HepG2 (cell line): ENCODE results near the gene CDK2. TPM values are rescaled to one million over a fixed set of nuclear protein-coding genes. Genes with fewer than 3 reads are reported as not detected.
"Not testable (repeated sequence)": the region's sequence is repeated elsewhere in the genome, so short reads cannot be mapped to it uniquely, and the experiment has no call there.

Experiments
- ATAC-seq: fragments of 200-7000 bp; cut with Tn5 transposase; 3 replicates; pipeline ENCODE4 v1.9.1; 2020; ENCODE audit warnings: mild to moderate bottlenecking, moderate library complexity
- BruUV-seq: library from RNA; stranded (reverse); fragments of 400-500 nt; replicated peaks from 2 replicates; lab custom pipeline; 2021; lab: Mats Ljungman, UMichigan
- CTCF ChIA-PET: fragments of 300-600 bp; formaldehyde crosslinking; extraction: SDS; loops from one replicate; lab custom pipeline; 2021; ENCODE audit warnings: low total read pairs, inconsistent platforms, low intra/inter-chr PET ratio; lab: Yijun Ruan, JAX
- POLR2A ChIA-PET: fragments of 350-600 bp; sonication (Branson Sonifier 250); formaldehyde crosslinking; loops from one replicate; lab custom pipeline; 2020; ENCODE audit warnings: antibody characterized with exemption, inconsistent platforms; lab: Yijun Ruan, JAX
- DNase-seq: peaks from one replicate; pipeline ENCODE4 v3.0.0-alpha.2; 2015; ENCODE audit warnings: low spot score
- FAIRE-seq: peaks from 3 replicates; lab custom pipeline; 2011; peaks lifted over from hg19 to GRCh38; lab: Jason Lieb, UNC
- H2AFZ ChIP-seq: one replicate; pipeline ENCODE4 v1.6.1; 2011; ENCODE audit warnings: low read length, inconsistent platforms
- H3K27ac ChIP-seq: fragments of 300-600 bp; 3 replicates; pipeline ENCODE4 v1.8.0; 2011; ENCODE audit warnings: mixed run types, mild to moderate bottlenecking, mixed read lengths, low read length, inconsistent platforms; ENCODE audit not compliant: insufficient read depth; ENCODE audit errors: extremely low read length
- H3K27me3 ChIP-seq, 2 experiments: fragments of 200-600 bp in 1 of 2; 2 replicates in 1 of 2; 3 replicates in 1 of 2; pipeline versions ENCODE4 v1.6.0 to v1.8.0; 2011; ENCODE audit warnings: low read length in 2 of 2, mild to moderate bottlenecking in 2 of 2, moderate library complexity in 2 of 2, inconsistent platforms in 1 of 2; ENCODE audit not compliant: insufficient read depth in 2 of 2, control insufficient read depth in 1 of 2
- H3K36me3 ChIP-seq, 2 experiments: fragments of 200-600 bp in 1 of 2; replicated peaks in 1 of 2; 2 replicates in 1 of 2; 3 replicates in 1 of 2; pipeline versions ENCODE4 v1.5.1 to v1.8.0; 2011; ENCODE audit warnings: low read length in 2 of 2, inconsistent platforms in 1 of 2; ENCODE audit not compliant: insufficient read depth in 2 of 2, control insufficient read depth in 1 of 2
- H3K4me1 ChIP-seq: 2 replicates; pipeline ENCODE4 v1.5.1; 2012; ENCODE audit warnings: low read length, inconsistent platforms; ENCODE audit not compliant: insufficient read depth
- H3K4me2 ChIP-seq: 2 replicates; pipeline ENCODE4 v1.6.0; 2011; ENCODE audit warnings: low read depth, low read length, inconsistent platforms
- H3K4me3 ChIP-seq, 3 experiments: fragments of 200-600 bp in 1 of 3; sonication (generic), shearing (Covaris generic) in 1 of 3; replicated peaks in 1 of 3; 2 replicates each; pipeline ENCODE4 v1.5.1; 2011 to 2016; ENCODE audit warnings: low read length in 3 of 3, inconsistent platforms in 2 of 3, low read depth in 2 of 3, mild to moderate bottlenecking in 2 of 3, control low read depth in 1 of 3, mixed read lengths in 1 of 3; ENCODE audit not compliant: insufficient read depth in 1 of 3
- H3K79me2 ChIP-seq: one replicate; pipeline ENCODE4 v1.6.1; 2011; ENCODE audit warnings: low read length, inconsistent platforms; ENCODE audit not compliant: insufficient read depth
- H3K9ac ChIP-seq: 2 replicates; pipeline ENCODE4 v1.6.0; 2011; ENCODE audit warnings: mild to moderate bottlenecking, low read depth, low read length, inconsistent platforms; ENCODE audit not compliant: insufficient read depth
- H3K9me3 ChIP-seq: 2 replicates; pipeline ENCODE4 v1.5.1; 2012; ENCODE audit warnings: mild to moderate bottlenecking, low read length
- H4K20me1 ChIP-seq: 2 replicates; pipeline ENCODE4 v1.6.0; 2011; ENCODE audit warnings: inconsistent platforms, mild to moderate bottlenecking, low read length, moderate library complexity; ENCODE audit not compliant: insufficient read depth
- DR1 ChIP-seq: sonication (generic); formaldehyde crosslinking; IDR thresholded peaks from 2 replicates; pipeline ENCODE4 v1.8.0; 2021; ENCODE audit warnings: mild to moderate bottlenecking, missing genetic modification reagents, inconsistent platforms
- DRAP1 ChIP-seq: IDR thresholded peaks from 2 replicates; pipeline ENCODE4 v1.6.1; 2016; ENCODE audit warnings: missing genetic modification reagents, missing compliant biosample characterization
- FOXM1 ChIP-seq: sonication (generic); formaldehyde crosslinking; IDR thresholded peaks from 2 replicates; pipeline ENCODE4 v1.5.0; 2020; ENCODE audit warnings: missing genetic modification reagents
- HES4 ChIP-seq: sonication (generic); formaldehyde crosslinking; IDR thresholded peaks from 2 replicates; pipeline ENCODE4 v1.9.0; 2021; ENCODE audit warnings: mild to moderate bottlenecking, missing genetic modification reagents, borderline replicate concordance
- NFATC3 ChIP-seq: sonication (generic); formaldehyde crosslinking; IDR thresholded peaks from 2 replicates; pipeline ENCODE4 v1.5.1; 2020; ENCODE audit warnings: mild to moderate bottlenecking, missing genetic modification reagents
- NFYB ChIP-seq: sonication (generic); formaldehyde crosslinking; IDR thresholded peaks from 2 replicates; pipeline ENCODE4 v1.4.0; 2020; ENCODE audit warnings: missing genetic modification reagents
- NFYC ChIP-seq: IDR thresholded peaks from 2 replicates; pipeline ENCODE4 v1.6.1; 2016; ENCODE audit warnings: missing genetic modification reagents, missing compliant biosample characterization
- POLR2A ChIP-seq, 2 experiments: IDR thresholded peaks; 2 replicates each; pipeline ENCODE4 v1.6.1; 2011; ENCODE audit warnings: low read depth in 2 of 2, low read length in 2 of 2, mild to moderate bottlenecking in 1 of 2, moderate library complexity in 1 of 2; ENCODE audit not compliant: insufficient read depth in 1 of 2
- POLR2AphosphoS5 ChIP-seq: IDR thresholded peaks from 2 replicates; pipeline ENCODE4 v1.6.1; 2012; ENCODE audit warnings: low read depth, low read length
- POLR2G ChIP-seq: fragments of 200-400 bp; formaldehyde crosslinking; IDR thresholded peaks from 2 replicates; pipeline ENCODE4 v1.6.1; 2018; ENCODE audit warnings: mild to moderate bottlenecking, low read depth, low read length, moderate library complexity
- SNRNP70 ChIP-seq: fragments of 200-400 bp; formaldehyde crosslinking; IDR thresholded peaks from 2 replicates; pipeline ENCODE4 v1.6.1; 2017; ENCODE audit warnings: mild to moderate bottlenecking, low read depth, low read length, moderate library complexity
- SOX13 ChIP-seq, 3 experiments: fragments of 450-650 bp in 1 of 3; sonication (generic) in 1 of 3; formaldehyde crosslinking in 1 of 3; IDR thresholded peaks in 2 of 3; conservative IDR thresholded peaks in 1 of 3; 2 replicates each; pipeline versions ENCODE4 v1.5.0 to v1.6.1; 2016 to 2020; ENCODE audit warnings: antibody characterized with exemption in 1 of 3, mild to moderate bottlenecking in 1 of 3, missing compliant biosample characterization in 1 of 3, missing genetic modification reagents in 1 of 3, moderate library complexity in 1 of 3
- ZFP36L1 ChIP-seq: sonication (generic); formaldehyde crosslinking; IDR thresholded peaks from 2 replicates; pipeline ENCODE4 v1.8.0; 2022; ENCODE audit warnings: mild to moderate bottlenecking, missing genetic modification reagents, moderate library complexity
- ZMYM4 ChIP-seq: sonication (generic); formaldehyde crosslinking; IDR thresholded peaks from 2 replicates; pipeline ENCODE4 v1.8.1; 2023; ENCODE audit warnings: mild to moderate bottlenecking, missing genetic modification reagents
- ZNF639 ChIP-seq: conservative IDR thresholded peaks from 2 replicates; pipeline ENCODE4 v1.6.1; 2018; ENCODE audit warnings: missing genetic modification reagents
- ZNF678 ChIP-seq: sonication (generic); formaldehyde crosslinking; IDR thresholded peaks from 2 replicates; pipeline ENCODE4 v1.4.0; 2020; ENCODE audit warnings: mild to moderate bottlenecking, missing genetic modification reagents
- ZSCAN12 ChIP-seq: sonication (generic); formaldehyde crosslinking; IDR thresholded peaks from 2 replicates; pipeline ENCODE4 v1.9.0; 2021; ENCODE audit warnings: mild to moderate bottlenecking, missing genetic modification reagents
- ZSCAN21 ChIP-seq: sonication (generic); formaldehyde crosslinking; IDR thresholded peaks from 2 replicates; pipeline ENCODE4 v1.8.0; 2022; ENCODE audit warnings: mild to moderate bottlenecking, missing genetic modification reagents, moderate library complexity, borderline replicate concordance
- WGBS: methylation state at CpG from one replicate; pipeline ENCODE4 v1.1.6; 2017; ENCODE audit warnings: low lambda C conversion rate; 5-methylcytosine and 5-hydroxymethylcytosine counted together
- in situ Hi-C: cut with HindIII; loops from 2 replicates; pipeline ENCODE4 v1.10.0; 2017; ENCODE audit warnings: low pct_unique_long_range_greater_than_20kb; ENCODE audit not compliant: extremely low pct_ligation_motif_present
- intact Hi-C: fragments of 100-400 bp; cut with micrococcal nuclease; formaldehyde crosslinking; loops from one replicate; pipeline ENCODE4 v1.10.0; 2022; ENCODE audit not compliant: unreplicated experiment
- polyA plus RNA-seq, 8 experiments: library from polyadenylated mRNA; depleted of rRNA in 3 of 8; stranded (reverse) in 7 of 8; unstranded in 1 of 8; fragments of >200 nt; fragmentation: Illumina TruSeq in 4 of 8; extraction: Trizol in 4 of 8; gene quantifications; 2 replicates each; pipeline versions ENCODE4 v1.2.1 to v1.2.3, GENCODE V29; 2011 to 2016; ENCODE audit warnings: low read depth in 4 of 8, missing spikeins in 1 of 8, mixed read lengths in 1 of 8; ENCODE audit not compliant: insufficient read depth in 1 of 8
- total RNA-seq, 5 experiments: library from RNA; depleted of rRNA; stranded (reverse); fragments of >200 nt; fragmentation: Illumina TruSeq; extraction: Trizol; gene quantifications; 2 replicates each; pipeline ENCODE4 v1.2.3, GENCODE V29; 2016; ENCODE audit warnings: low read depth in 1 of 5

The CDK2 gene
- total and polyA plus RNA-seq, 2 of the 13 experiments (the other 11 are each of a cell fraction or from before 2014, with no cell fraction given): 47.5 to 52.6 TPM

GRCh38 chr12:55997535-55997859, 30.9 kb downstream of the CDK2 start (continued):
- no peak for TF ChIP-seq ZNF678 (CRISPR knock-in tag)
- TF ChIP-seq SNRNP70: no peak
- TF ChIP-seq ZSCAN12 (CRISPR knock-in tag): no peak
- TF ChIP-seq FOXM1 (CRISPR knock-in tag): no peak
- TF ChIP-seq NFATC3 (CRISPR knock-in tag): no peak
- TF ChIP-seq ZFP36L1 (CRISPR knock-in tag): 0 out of 2 replicates have a peak, but pooled peaks have one; percentile 13
- no peak for TF ChIP-seq ZNF639
- no peak for TF ChIP-seq HES4 (CRISPR knock-in tag)
- TF ChIP-seq ZSCAN21 (CRISPR knock-in tag): no peak
- TF ChIP-seq, all 625 proteins: peak for 17

DNA sequence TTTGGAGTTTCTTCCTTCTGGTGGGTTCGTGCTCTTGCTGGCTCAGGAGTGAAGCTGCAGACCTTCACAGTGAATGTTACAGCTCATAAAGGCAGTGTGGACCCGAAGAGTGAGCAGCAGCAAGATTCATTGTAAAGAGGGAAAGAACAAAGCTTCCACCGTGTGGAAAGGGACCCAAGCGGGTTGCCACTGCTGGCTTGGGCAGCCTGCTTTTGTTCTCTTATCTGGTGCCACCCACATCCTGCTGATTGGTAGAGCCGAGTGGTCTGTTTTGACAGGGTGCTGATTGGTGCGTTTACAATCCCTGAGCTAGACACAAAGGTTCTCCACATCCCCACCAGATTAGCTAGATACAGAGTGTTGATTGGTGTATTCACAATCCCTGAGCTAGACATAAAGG, 32.9 kb downstream of the CDK2 start:
- H3K4me2 ChIP-seq; H4K20me1 ChIP-seq; H3K27ac ChIP-seq; H3K9ac ChIP-seq; intact Hi-C loops; FAIRE-seq; ATAC-seq; H3K27me3 ChIP-seq; BruUV-seq; H2AFZ ChIP-seq; DNase-seq; H3K4me3 ChIP-seq; CTCF ChIA-PET; H3K9me3 ChIP-seq; TF ChIP-seq SOX13 (IDR thresholded peaks at IDR 0.05): not testable (repeated sequence)
- WGBS: 80% methylated on average over 5 of the region's 6 CpGs
- Histone ChIP-seq H3K79me2 (peaks cover 20% of the 10 kb centered on the region), H3K36me3 (peaks cover 11 to 21% of the 10 kb centered on the region in 2 experiments; a peak in 4 of 5 replicates), H3K4me1 (peaks cover 60% of the 10 kb centered on the region)
- in situ Hi-C loops: loop anchor here (5.0 kb wide), 1 partner anchor 33 kb away; no protein-coding TSS in a partner anchor
- TF ChIP-seq SOX13 (CRISPR knock-in tag; conservative IDR thresholded peaks at IDR 0.05 in 1 of 2, IDR thresholded peaks at IDR 0.05 in 1 of 2) (0 out of 4 replicates have a peak, but pooled peaks of 1 of the 2 experiments have one; percentile 6), DR1 (CRISPR knock-in tag) (peak; percentile 21; the same call in 1 of the 2 replicates), NFYC (CRISPR knock-in tag) (peak; percentile 72), POLR2AphosphoS5 (peak; percentile 34; the same call in 1 of the 2 replicates), DRAP1 (CRISPR knock-in tag) (peak; percentile 53; the same call in 1 of the 2 replicates), ZMYM4 (CRISPR knock-in tag) (peak; percentile 48; the same call in 1 of the 2 replicates), POLR2A (IDR thresholded peaks at IDR 0.05; ENCODE audit: insufficient read depth in 1 of 2, low read depth in 2 of 2, low read length in 2 of 2) (peak; percentile 59 to 63; a peak in 3 of 4 replicates), POLR2G (peak; percentile 64), NFYB (CRISPR knock-in tag) (peak; percentile 77)
- POLR2A ChIA-PET: interaction anchor here (0.9 to 2.3 kb wide), 2 partner anchors 12 to 26 kb away, joined by 3 to 15 read pairs; partner anchors contain the start of gene RAB5B
